Mononuclear cell (primary cell): ENCODE data around the gene SPAG16. TPM values are rescaled to one million over a fixed set of nuclear protein-coding genes. Genes with fewer than 3 reads are reported as not detected.
"Not testable (repeated sequence)": the region's sequence is repeated elsewhere in the genome, so short reads cannot be mapped to it uniquely, and the experiment has no call there.

ENCODE experiments used
- H3K27me3 ChIP-seq: 2 replicates; pipeline ENCODE4 v1.6.0; 2011; ENCODE audit warnings: low read length, control low read depth; ENCODE audit not compliant: insufficient read depth
- H3K4me1 ChIP-seq: 2 replicates; pipeline ENCODE4 v1.5.1; 2011; ENCODE audit warnings: mild to moderate bottlenecking, low read length, control low read depth; ENCODE audit not compliant: insufficient read depth
- H3K4me3 ChIP-seq: 2 replicates; pipeline ENCODE4 v1.5.1; 2011; ENCODE audit warnings: mild to moderate bottlenecking, low read length, moderate library complexity
- H3K9me3 ChIP-seq: 2 replicates; pipeline ENCODE4 v1.5.1; 2011; ENCODE audit warnings: low read depth, mild to moderate bottlenecking, control low read depth, low read length
- total RNA-seq: library from RNA; depleted of rRNA; stranded (reverse); fragments of >200 nt; gene quantifications from one replicate; pipeline ENCODE4 v1.2.3, GENCODE V29; 2012

Gene SPAG16
- total RNA-seq, 1 donor, result 9.8 TPM

DNA sequence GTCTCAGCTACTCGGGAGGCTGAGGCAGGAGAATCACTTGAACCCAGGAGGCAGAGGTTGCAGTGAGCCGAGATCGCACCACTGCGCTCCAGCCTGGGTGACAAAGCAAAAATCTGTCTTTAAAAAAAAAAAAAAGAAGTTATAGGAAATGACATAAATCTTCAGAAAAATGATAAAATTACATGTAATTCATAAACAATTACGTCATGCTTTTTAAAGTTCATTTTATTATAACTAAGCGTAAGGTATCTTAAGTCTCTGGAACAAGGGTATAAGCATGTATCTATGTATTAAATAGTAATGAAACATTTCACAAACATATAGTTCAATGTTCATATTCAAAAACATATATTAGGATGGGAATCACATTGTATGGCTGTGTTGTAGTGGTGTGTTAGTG, 425.9 kb downstream of the SPAG16 start:
- no peaks in the 10 kb centered on the region for H3K4me1 ChIP-seq
- H3K27me3 ChIP-seq, result no peaks in the 10 kb centered on the region

DNA sequence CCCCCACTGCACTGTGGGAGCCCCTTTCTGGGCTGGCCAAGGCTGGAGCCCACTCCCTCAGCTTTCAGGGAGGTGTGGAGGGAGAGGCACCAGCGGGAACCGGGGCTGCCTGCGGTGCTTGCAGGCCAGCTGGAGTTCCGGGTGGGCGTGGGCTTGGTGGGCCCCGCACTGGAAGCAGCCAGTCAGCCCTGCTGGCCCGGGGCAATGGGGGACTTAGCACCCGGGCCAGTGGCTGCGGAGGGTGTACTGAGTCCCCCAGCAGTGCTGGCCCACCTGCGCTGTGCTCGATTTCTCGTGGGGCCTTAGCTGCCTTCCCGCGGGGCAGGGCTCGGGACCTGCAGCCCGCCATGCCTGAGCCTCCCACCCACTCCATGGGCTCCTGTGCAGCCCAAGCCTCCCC, 434.1 kb downstream of the SPAG16 start:
- not testable (repeated sequence) for H3K27me3 ChIP-seq, H3K4me3 ChIP-seq, H3K9me3 ChIP-seq, H3K4me1 ChIP-seq

More for the DNA sequence above, 425.9 kb downstream of the SPAG16 start:
- H3K9me3 ChIP-seq, result no peaks in the 10 kb centered on the region
- no peak overlapping the region for H3K4me3 ChIP-seq

DNA sequence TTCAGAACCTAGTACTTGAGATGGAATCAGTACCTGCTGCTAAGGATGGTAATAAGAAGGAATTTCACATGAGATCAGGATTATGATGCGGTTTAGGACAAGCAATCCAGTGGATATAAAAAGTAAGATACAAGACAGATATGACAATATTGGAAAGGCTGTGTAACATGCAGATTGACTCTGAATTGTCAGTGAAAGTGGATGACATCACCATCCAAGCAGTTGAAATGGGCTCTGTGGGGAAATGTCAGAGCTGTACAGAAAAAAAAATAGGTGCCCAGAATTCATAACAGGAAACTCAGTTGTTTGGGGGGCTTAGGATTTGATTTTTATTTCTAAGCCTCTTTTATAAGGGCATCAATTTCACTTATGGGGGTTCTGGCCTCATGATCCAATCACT, 438.3 kb downstream of the SPAG16 start:
- no peak overlapping the region for H3K4me3 ChIP-seq
- no peaks in the 10 kb centered on the region for H3K4me1 ChIP-seq
- H3K9me3 ChIP-seq, result no peaks in the 10 kb centered on the region
- no peaks in the 10 kb centered on the region for H3K27me3 ChIP-seq

DNA sequence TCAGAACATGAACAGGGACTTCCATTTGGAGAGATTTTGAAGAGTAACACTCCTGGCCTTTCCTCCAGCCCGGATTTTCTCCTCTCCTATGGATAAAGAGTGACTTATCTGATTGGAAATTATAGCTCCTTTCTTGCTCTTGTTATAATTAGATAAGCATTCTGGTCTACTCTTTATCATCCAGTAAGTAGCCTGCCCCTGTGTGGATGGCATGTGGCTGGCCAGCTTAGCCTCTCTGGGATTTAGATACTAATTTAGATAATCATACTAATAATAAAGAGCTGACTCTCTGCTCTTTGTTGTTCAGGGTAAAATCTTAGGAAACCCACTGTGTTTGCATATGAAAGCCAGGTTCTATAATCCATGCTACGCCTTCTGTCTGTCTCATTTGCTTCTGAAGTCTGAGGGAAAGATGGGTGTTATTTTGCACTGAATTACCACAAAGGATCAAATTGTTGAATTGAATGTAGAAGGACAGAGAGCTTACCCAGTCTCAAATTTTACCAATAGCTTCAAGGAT, 438.8 kb downstream of the SPAG16 start:
- Histone ChIP-seq H3K4me1 (no peaks in the 10 kb centered on the region), H3K4me3 (no peak overlapping the region), H3K9me3 (no peaks in the 10 kb centered on the region), H3K27me3 (no peaks in the 10 kb centered on the region)

DNA sequence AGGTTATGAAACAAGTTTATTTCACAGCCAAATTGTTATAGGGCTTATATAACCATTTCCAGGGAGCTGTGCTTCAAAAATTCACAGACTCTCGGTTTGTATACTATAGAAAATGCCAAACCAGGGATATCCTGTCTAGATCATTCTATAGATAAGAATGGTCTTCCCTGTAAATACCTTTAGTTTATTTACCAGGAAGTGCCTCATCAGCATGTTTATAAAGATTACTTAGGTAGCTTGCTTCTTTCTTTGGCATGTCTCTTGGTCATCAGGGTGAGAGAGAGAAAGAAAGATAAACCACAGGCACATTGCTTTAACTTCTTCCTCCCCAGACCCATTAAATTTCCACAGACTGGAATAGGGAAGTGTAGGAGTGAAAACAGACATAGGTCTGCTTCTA, 439.4 kb downstream of the SPAG16 start:
- H3K4me3 ChIP-seq, result no peak overlapping the region
- no peaks in the 10 kb centered on the region for H3K27me3 ChIP-seq
- no peaks in the 10 kb centered on the region for H3K4me1 ChIP-seq
- no peaks in the 10 kb centered on the region for H3K9me3 ChIP-seq

DNA sequence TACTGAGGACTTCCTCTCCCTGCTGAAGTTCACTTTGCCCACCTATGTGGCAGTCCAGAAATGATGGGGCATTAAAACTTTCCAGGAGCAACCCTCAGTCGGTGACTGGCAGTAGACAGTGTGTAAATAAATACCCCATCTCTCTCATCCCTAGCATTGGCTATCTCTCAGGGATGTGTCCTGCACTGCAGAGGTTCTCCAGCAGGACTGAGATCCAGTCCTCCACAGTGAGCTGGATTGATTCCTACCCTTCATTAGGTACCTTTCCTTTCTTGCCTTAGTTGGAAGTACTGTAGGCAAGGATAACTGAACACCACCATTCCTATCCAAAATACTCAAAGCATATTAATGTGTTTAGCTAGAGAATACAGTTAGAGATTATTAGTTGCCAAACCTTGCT, 441.8 kb downstream of the SPAG16 start:
- Histone ChIP-seq H3K4me1 (no peaks in the 10 kb centered on the region), H3K9me3 (no peaks in the 10 kb centered on the region), H3K27me3 (no peaks in the 10 kb centered on the region), H3K4me3 (no peak overlapping the region)

DNA sequence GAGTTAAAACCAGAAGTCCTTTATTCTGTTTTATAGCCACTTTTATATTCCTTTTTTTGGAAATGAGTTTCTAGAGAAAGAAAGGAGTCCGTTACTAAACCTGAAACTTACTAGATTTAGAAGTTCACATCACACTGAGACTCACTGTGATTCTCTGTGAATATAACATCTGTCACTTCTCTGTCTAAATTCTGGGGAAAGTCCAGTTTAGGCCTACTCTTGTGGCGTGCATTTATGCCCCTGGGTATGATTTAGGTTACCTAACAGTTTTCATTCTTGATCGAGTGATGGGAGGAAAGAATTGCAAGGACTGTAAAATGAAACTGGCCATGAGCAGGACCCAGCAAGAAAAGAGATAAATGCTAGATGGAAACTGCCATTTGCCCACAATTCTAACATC, 449.6 kb downstream of the SPAG16 start:
- no peaks in the 10 kb centered on the region for H3K9me3 ChIP-seq
- H3K27me3 ChIP-seq, result no peaks in the 10 kb centered on the region
- no peak overlapping the region for H3K4me3 ChIP-seq
- no peaks in the 10 kb centered on the region for H3K4me1 ChIP-seq

DNA sequence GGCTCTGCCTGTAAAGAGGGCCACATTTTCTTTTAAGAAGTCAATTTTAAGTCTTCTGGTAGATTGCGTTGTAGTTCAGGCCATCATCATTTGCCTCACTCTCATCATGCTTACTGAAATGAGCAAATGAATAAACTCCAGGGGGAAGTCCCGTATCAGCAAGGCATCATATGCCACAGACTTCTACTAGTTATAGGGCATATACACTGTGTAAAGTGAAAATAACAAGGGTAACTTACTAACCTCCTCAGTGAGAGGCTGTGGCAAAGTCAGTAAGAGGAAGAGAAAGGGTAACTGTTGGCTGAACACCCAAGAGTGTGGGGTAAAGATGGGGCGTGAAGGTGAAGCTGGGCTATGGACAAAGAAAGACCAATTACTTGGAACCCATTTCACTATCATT, 456.2 kb downstream of the SPAG16 start:
- Histone ChIP-seq H3K9me3 (no peaks in the 10 kb centered on the region), H3K27me3 (no peaks in the 10 kb centered on the region), H3K4me1 (no peaks in the 10 kb centered on the region), H3K4me3 (no peak overlapping the region)

DNA sequence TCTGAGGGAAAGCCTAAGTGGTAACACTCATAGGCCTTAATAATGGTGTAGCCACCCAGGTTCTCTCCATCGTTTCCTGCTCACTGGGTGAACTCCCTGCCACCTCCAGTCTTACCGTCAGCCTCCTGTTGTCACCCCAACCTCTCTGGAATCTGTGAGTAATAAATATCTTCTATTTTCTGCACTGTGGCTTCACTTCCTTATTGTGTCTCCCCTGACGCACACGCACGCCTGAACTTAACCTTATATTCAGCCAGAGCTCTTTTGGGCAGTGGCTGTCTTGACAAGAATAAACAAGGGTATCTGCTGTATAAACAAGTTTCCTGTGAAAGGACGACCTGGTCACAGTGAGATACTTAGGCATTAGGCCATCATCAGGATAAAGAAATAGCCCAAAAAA, 467.2 kb downstream of the SPAG16 start:
- no peaks in the 10 kb centered on the region for H3K4me1 ChIP-seq
- H3K27me3 ChIP-seq, result no peaks in the 10 kb centered on the region
- H3K9me3 ChIP-seq, result no peaks in the 10 kb centered on the region
- no peak overlapping the region for H3K4me3 ChIP-seq

DNA sequence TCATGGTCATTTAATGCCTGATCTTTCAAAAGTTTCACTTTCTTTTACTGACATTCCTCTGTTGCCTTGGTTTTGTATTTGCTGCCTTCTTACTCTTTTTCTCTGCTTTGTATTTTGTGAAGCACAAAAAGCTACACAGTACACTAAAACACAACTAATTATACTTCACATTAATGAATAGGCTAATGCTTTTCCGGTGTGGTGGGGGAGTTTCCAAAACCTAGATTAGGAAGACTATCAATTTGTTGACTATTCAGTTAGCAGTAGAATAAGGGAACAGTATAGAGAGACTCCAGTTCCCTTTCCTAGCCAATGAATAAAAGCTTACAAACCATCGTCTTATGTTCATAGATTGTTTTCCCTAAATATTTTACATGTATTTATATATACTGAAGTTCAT, 468.3 kb downstream of the SPAG16 start:
- Histone ChIP-seq H3K9me3 (no peaks in the 10 kb centered on the region), H3K27me3 (no peaks in the 10 kb centered on the region), H3K4me1 (no peaks in the 10 kb centered on the region), H3K4me3 (no peak overlapping the region)

DNA sequence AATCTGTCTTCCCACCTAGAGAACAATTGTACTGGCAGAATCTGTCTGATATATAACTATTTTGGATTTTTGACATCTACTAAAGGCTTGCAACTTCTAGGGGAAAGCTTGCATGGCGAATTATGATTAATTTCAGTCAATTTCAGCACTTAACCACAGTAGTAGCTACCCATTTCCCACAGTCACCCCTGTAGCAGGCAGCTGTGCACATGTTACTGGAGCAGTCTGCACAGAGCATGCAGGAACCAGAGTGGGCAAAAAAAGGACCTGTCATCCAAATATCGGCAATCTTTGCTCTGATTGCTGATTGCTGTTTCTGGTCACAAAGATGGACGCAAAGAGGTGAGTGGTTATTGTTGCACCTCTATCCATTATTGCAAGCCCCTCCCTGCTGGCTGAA, 473.3 kb downstream of the SPAG16 start:
- H3K4me1 ChIP-seq, result no peaks in the 10 kb centered on the region
- no peaks in the 10 kb centered on the region for H3K27me3 ChIP-seq

DNA sequence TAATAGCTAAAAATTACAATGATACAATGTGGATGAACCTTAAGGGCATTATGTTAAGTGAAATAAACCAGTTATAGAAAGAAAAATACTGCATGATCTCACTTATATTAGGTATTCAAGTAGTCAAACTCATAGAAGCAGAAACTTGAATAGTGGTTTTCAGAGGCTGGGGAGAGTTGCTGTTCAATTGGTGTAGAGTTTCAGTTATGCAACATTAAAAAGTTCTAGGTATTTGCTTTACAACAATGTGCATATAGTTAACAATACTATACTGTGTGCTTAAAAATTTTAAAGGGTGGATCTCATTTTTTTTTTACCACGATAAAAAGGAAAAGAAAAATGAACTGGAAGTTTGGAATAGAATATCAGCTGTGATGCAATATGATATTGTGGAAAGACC, 479.1 kb downstream of the SPAG16 start:
- Histone ChIP-seq H3K4me1 (no peaks in the 10 kb centered on the region), H3K4me3 (no peak overlapping the region), H3K27me3 (no peaks in the 10 kb centered on the region), H3K9me3 (no peaks in the 10 kb centered on the region)

More for the DNA sequence above, 473.3 kb downstream of the SPAG16 start:
- Histone ChIP-seq H3K9me3 (no peaks in the 10 kb centered on the region), H3K4me3 (no peak overlapping the region)

DNA sequence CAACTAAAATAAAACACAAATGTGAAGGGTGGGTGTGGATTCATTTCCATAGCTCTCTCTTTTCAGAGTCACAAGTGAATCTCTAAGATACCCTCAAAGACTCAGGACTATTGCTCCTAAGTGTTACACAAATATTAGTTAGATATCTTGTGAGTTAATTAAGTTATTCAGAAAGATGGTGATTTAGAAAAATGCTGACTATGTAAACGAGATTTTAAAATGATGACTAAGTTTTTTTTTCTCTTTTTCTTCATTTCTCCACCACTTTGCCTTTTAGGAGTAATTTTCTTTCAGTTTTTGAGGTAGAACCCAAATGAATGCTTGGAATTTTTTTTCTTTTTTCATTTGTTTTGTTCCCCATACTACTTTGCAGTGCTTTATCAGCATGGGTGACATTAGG, 479.7 kb downstream of the SPAG16 start:
- Histone ChIP-seq H3K4me3 (no peak overlapping the region), H3K27me3 (no peaks in the 10 kb centered on the region), H3K4me1 (no peaks in the 10 kb centered on the region), H3K9me3 (no peaks in the 10 kb centered on the region)

DNA sequence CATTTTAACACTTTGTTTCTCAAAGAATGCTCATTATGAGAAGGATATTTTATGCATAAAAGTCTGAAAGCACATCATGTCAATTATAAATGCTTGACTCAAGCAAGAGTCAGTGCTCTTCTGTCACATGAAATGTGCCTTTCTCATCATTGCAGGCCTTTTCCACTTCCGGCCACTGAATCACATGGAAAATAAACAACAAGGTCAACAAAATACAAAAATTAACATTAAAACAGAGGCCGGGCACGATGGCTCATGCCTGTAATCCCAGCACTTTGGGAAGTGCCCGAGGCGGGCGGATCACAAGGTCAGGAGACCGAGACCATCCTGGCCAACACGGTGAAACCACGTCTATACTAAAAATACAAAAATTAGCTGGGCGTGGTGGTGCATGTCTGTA, 480.6 kb downstream of the SPAG16 start:
- no peaks in the 10 kb centered on the region for H3K4me1 ChIP-seq
- H3K4me3 ChIP-seq, result no peak overlapping the region
- H3K9me3 ChIP-seq, result no peaks in the 10 kb centered on the region
- H3K27me3 ChIP-seq, result no peaks in the 10 kb centered on the region

DNA sequence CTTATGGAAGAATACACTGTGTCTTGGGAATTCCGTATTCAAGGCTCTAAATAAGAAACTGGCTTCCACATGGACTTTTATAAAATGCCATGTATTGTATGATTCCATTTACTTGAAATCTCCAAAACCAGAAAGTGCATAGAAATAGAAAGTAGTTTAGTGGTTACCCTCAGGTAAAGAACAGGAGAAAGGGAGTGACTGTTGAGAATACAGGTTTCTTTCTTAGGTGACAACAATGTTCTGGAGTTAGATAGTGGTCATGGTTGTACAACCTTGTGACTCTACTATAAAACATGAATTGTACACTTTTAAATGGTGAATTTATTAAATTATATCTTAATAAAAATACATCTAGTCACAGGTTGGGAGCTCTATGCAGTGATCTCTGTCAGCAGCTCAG, 481.8 kb downstream of the SPAG16 start:
- no peaks in the 10 kb centered on the region for H3K27me3 ChIP-seq

DNA sequence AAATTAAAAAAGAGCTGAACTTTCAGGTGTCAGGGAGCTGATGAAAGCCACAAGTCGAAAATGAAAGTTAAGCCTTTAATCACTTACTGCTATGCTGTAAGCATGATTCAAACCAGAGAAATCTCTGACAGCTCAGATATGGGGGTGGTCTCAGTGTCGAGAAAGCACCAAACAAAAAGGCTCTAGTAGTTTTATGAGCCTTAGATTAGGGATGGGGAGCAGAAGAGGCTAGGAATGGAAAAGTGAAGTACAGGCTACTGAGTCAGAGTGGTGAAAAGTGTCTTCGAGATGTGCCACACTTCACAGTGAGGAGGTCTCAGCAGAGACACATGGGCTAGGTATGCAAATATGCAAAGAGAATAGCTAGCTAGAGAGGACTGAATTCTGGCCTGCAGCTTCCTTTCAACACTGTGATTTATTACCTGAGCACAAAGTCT, 482.2 kb downstream of the SPAG16 start:
- H3K27me3 ChIP-seq, result no peaks in the 10 kb centered on the region
- H3K4me3 ChIP-seq, result no peak overlapping the region
- no peaks in the 10 kb centered on the region for H3K9me3 ChIP-seq
- no peaks in the 10 kb centered on the region for H3K4me1 ChIP-seq

More for the DNA sequence above, 481.8 kb downstream of the SPAG16 start:
- Histone ChIP-seq H3K4me1 (no peaks in the 10 kb centered on the region), H3K4me3 (no peak overlapping the region), H3K9me3 (no peaks in the 10 kb centered on the region)

DNA sequence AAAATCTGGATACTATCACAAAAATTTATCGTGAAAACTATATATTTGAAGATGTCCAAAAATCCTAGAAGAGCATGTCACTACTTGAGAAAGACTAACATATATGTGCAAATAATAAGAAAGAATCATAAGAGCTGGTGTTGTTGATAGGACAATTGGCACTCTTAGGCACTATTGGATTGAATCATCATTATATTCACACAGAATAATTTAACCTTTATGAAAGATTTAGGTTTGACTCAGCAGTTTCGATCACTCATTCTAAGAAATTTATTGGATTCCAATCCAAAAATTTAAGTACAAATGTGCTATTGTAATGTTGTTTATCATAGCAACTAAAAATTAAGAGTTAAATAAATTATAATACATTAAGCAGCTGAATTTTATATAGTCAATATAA, 503.6 kb downstream of the SPAG16 start:
- Histone ChIP-seq H3K4me3 (no peak overlapping the region), H3K9me3 (no peaks in the 10 kb centered on the region), H3K27me3 (no peaks in the 10 kb centered on the region), H3K4me1 (no peaks in the 10 kb centered on the region)
